NCI-H446 (cell line): ENCODE data around the gene CACNG5.

Source experiments
- DNase-seq, 2 experiments: peaks; one replicate each; lab custom pipeline; 2025; lab: John Stamatoyannopoulos, UW

CACNG5 gene

GRCh38 chr17:66834919-66835454 is at the start of gene CACNG5:
CACNG5 (plus strand) TSS chr17:66835117; CDS start chr17:66877333, 42,216 bp downstream.
- no peak for DNase-seq

GRCh38 chr17:66786107-66786506 is 48.8 kb upstream of the CACNG5 start:
- DNase-seq, result no peak

- DNase-seq, result no peak
Observed at GRCh38 chr17:66787914-66788313, 47.0 kb upstream of the CACNG5 start.

GRCh38 chr17:66789093-66789492 is 45.8 kb upstream of the CACNG5 start:
- no peak for DNase-seq

- no peak for DNase-seq
Observed at GRCh38 chr17:66789961-66790437, 44.9 kb upstream of the CACNG5 start.

GRCh38 chr17:66790501-66791061 is 44.3 kb upstream of the CACNG5 start:
- DNase-seq, result no peak

- DNase-seq, result no peak
Observed at GRCh38 chr17:66791347-66791746, 43.6 kb upstream of the CACNG5 start.

GRCh38 chr17:66793814-66794213 is 41.1 kb upstream of the CACNG5 start:
- no peak for DNase-seq

GRCh38 chr17:66795486-66795885 is 39.4 kb upstream of the CACNG5 start:
- no peak for DNase-seq

- no peak for DNase-seq
Observed at GRCh38 chr17:66799849-66800537, 34.9 kb upstream of the CACNG5 start.

- DNase-seq, result no peak
Observed at GRCh38 chr17:66803474-66803951, 31.4 kb upstream of the CACNG5 start.

- no peak for DNase-seq
Observed at GRCh38 chr17:66805567-66805966, 29.4 kb upstream of the CACNG5 start.

GRCh38 chr17:66807182-66807581 is 27.7 kb upstream of the CACNG5 start:
- DNase-seq, result no peak

GRCh38 chr17:66809408-66809807 is 25.5 kb upstream of the CACNG5 start:
- DNase-seq, result no peak

- DNase-seq, result no peak
Observed at GRCh38 chr17:66810951-66811682, 23.8 kb upstream of the CACNG5 start.

- no peak for DNase-seq
Observed at GRCh38 chr17:66811683-66812054, 23.2 kb upstream of the CACNG5 start.

- DNase-seq, result no peak
Observed at GRCh38 chr17:66812571-66812970, 22.3 kb upstream of the CACNG5 start.

- no peak for DNase-seq
Observed at GRCh38 chr17:66813296-66813695, 21.6 kb upstream of the CACNG5 start.

GRCh38 chr17:66814026-66814425 is 20.9 kb upstream of the CACNG5 start:
- no peak for DNase-seq

- DNase-seq, result no peak
Observed at GRCh38 chr17:66814570-66814969, 20.3 kb upstream of the CACNG5 start.

- DNase-seq, result no peak
Observed at GRCh38 chr17:66817750-66818149, 17.2 kb upstream of the CACNG5 start.

GRCh38 chr17:66819466-66819865 is 15.5 kb upstream of the CACNG5 start:
- no peak for DNase-seq

GRCh38 chr17:66822009-66822408 is 12.9 kb upstream of the CACNG5 start:
- DNase-seq, result no peak
